Measurements from ENCODE around the gene FOXD4L1. TPM values are rescaled to one million over a fixed set of nuclear protein-coding genes. Genes with fewer than 3 reads are reported as not detected.
"Not testable (repeated sequence)": the region's sequence is repeated elsewhere in the genome, so short reads cannot be mapped to it uniquely, and the experiment has no call there.

The FOXD4L1 gene
- total RNA-seq, 2 experiments from 2014 or later: 0.44 to 0.80 TPM

DNA sequence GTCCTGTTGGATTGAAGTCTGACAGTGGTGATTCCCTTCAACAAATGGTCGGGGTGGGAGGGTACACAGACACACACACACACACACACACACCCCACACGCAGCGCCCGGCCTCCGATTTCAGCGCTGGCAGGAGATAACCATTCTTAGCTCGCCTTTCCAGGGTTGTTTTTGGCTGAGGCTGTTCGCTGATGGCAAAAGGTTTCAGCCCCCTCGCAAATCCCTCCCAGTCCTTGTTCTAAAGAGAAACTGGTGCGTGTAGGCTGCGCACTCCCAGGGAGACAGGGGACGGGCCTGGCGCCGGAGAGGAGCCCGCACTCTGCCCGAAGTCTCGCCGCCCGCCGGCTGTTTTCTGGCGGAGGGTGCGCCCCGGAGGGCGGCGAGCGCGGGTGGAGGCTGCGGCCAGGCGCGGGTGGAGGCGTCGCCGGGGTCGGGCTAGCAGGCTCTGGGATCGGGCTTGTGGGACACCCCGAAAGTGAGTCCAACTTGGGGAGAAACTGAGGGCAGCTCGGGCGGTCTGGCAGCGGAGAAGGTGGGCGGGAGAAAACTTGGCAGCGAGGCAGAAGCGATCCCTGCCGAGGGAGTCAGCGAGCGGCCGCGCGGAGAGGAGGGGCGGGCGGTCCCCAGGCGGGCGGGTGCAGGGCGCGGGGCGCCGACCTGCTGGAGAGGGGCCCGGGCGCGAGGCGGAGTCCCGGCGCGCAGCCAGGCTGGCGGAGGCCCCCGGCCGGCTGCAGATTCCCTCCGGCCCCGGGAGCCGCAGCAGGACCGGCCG is 42.9 kb downstream of the FOXD4L1 start:
- CTCF ChIA-PET (ENCODE audit: unreplicated experiment); intact Hi-C loops (cut with micrococcal nuclease; ENCODE audit: unreplicated experiment); H3K4me3 ChIP-seq (ENCODE audit: low read depth, low read length, poor library complexity, severe bottlenecking); H3K9me2 ChIP-seq (ENCODE audit: insufficient read depth, low read length); H3K4me1 ChIP-seq (ENCODE audit: insufficient read depth, low read length, poor library complexity, severe bottlenecking); H2AFZ ChIP-seq (ENCODE audit: low read length); BruUV-seq (replicated peaks); DNase-seq (ENCODE audit: low spot score); H3K79me2 ChIP-seq (ENCODE audit: insufficient read depth, low read depth, low read length); H3K9me3 ChIP-seq (ENCODE audit: low read length); POLR2A ChIA-PET; H3K36me3 ChIP-seq (ENCODE audit: insufficient read depth, low read length); H4K20me1 ChIP-seq (ENCODE audit: insufficient read depth, low read length); H3K27ac ChIP-seq (ENCODE audit: low read depth, low read length, poor library complexity, severe bottlenecking); H3K4me2 ChIP-seq (ENCODE audit: low read length): not testable (repeated sequence)

DNA sequence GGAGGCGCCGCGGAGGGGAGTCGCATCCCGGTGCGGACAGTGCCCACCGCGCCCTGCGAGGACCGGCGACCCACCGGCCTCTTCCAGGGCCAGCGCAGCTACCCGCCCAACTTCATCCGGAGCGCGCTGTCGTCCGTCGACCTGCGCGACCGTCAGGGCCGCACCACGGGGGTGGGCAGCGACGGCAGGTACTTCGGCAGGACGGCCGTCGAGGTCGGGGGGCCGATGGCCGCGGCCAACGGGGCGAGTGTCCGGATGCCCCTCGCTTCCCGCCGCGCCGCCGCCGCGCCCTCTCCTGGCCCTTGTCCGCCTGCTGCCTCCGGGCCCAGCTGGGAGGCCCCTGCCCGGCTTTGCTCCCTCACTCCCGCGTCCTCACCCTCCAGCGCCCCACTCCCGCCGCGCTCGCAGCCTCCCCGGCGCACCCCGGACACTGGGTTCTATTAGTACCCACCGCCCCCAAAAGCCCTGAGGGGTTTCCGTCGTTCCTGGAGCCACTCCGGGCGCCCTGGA is 43.6 kb downstream of the FOXD4L1 start:
- intact Hi-C loops (cut with micrococcal nuclease; ENCODE audit: unreplicated experiment); H4K20me1 ChIP-seq (ENCODE audit: insufficient read depth, low read length); H3K9me2 ChIP-seq (ENCODE audit: insufficient read depth, low read length); H3K27ac ChIP-seq (ENCODE audit: low read depth, low read length, poor library complexity, severe bottlenecking); H3K9me3 ChIP-seq (ENCODE audit: low read length); BruUV-seq (replicated peaks); H2AFZ ChIP-seq (ENCODE audit: low read length); H3K4me1 ChIP-seq (ENCODE audit: insufficient read depth, low read length, poor library complexity, severe bottlenecking); H3K79me2 ChIP-seq (ENCODE audit: insufficient read depth, low read depth, low read length); H3K36me3 ChIP-seq (ENCODE audit: insufficient read depth, low read length); CTCF ChIA-PET (ENCODE audit: unreplicated experiment); DNase-seq (ENCODE audit: low spot score); H3K4me3 ChIP-seq (ENCODE audit: low read depth, low read length, poor library complexity, severe bottlenecking); POLR2A ChIA-PET; H3K4me2 ChIP-seq (ENCODE audit: low read length): not testable (repeated sequence)

DNA sequence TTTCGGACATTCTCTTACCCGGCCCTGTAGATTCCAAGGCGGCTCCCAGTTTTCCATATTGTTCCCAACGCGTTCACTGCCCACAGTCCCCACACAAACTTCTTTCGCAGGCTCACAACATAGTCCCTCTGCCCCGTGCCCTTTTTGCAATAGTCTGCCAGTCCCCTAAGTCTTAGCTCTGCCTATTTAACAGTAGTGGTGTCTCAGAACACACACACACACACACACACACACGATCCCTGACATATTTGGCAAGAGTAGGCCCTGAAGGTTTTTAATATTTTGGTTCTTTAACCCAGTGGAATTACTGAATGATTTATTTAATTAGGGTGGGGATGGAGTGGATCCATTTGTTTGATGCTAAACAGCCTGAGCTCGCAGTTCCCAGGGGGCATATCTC is 44.1 kb downstream of the FOXD4L1 start:
- H3K4me3 ChIP-seq (ENCODE audit: low read depth, low read length, poor library complexity, severe bottlenecking); DNase-seq (ENCODE audit: low spot score); CTCF ChIA-PET (ENCODE audit: unreplicated experiment); H3K27ac ChIP-seq (ENCODE audit: low read depth, low read length, poor library complexity, severe bottlenecking); H3K4me2 ChIP-seq (ENCODE audit: low read length); H3K79me2 ChIP-seq (ENCODE audit: insufficient read depth, low read depth, low read length); H3K9me2 ChIP-seq (ENCODE audit: insufficient read depth, low read length); H3K9me3 ChIP-seq (ENCODE audit: low read length); H2AFZ ChIP-seq (ENCODE audit: low read length); H3K36me3 ChIP-seq (ENCODE audit: insufficient read depth, low read length); H3K4me1 ChIP-seq (ENCODE audit: insufficient read depth, low read length, poor library complexity, severe bottlenecking); POLR2A ChIA-PET; BruUV-seq (replicated peaks); intact Hi-C loops (cut with micrococcal nuclease; ENCODE audit: unreplicated experiment); H4K20me1 ChIP-seq (ENCODE audit: insufficient read depth, low read length): not testable (repeated sequence)

Other genes with a start within 250 kb of the FOXD4L1 start
- gene PAX8, start 219.7 kb upstream of the FOXD4L1 start, total RNA-seq (2014; rRNA removed; shearing (Covaris generic)): 0.90 and 2.6 TPM in 2 replicates
- gene PAX8, start 219.7 kb upstream of the FOXD4L1 start, total RNA-seq (2022): 1.6 and 3.6 TPM in 2 replicates
- gene ZNG1B, start 61.0 kb upstream of the FOXD4L1 start, total RNA-seq (2014; rRNA removed; shearing (Covaris generic)): 66.6 and 69.7 TPM in 2 replicates
- 82.1 and 89.3 TPM in 2 replicates for gene ZNG1B, start 61.0 kb upstream of the FOXD4L1 start, total RNA-seq (2022)
- 14.0 and 25.8 TPM in 2 replicates for gene RABL2A, start 128.6 kb downstream of the FOXD4L1 start, total RNA-seq (2014; rRNA removed; shearing (Covaris generic))
- gene RABL2A, start 128.6 kb downstream of the FOXD4L1 start, total RNA-seq (2022): 25.2 and 26.3 TPM in 2 replicates